OCI-LY7 (cell line): ENCODE results near the gene DCLK1. TPM values are rescaled to one million over a fixed set of nuclear protein-coding genes. Genes with fewer than 3 reads are reported as not detected.

ENCODE experiments used
- BruUV-seq: library from RNA; stranded (reverse); fragments of 400-500 nt; replicated peaks from 2 replicates; lab custom pipeline; 2021; lab: Mats Ljungman, UMichigan
- CTCF ChIA-PET: fragments of 300-600 bp; sonication (Branson Sonifier 250); formaldehyde crosslinking; loops from one replicate; lab custom pipeline; 2022; ENCODE audit warnings: antibody characterized with exemption; ENCODE audit not compliant: unreplicated experiment; lab: Charles Lee
- POLR2A ChIA-PET: fragments of 300-600 bp; sonication (Branson Sonifier 250); formaldehyde crosslinking; loops from one replicate; lab custom pipeline; 2022; ENCODE audit warnings: antibody characterized with exemption; lab: Charles Lee
- DNase-seq: peaks from one replicate; pipeline ENCODE4 v3.0.0-alpha.2; 2015; ENCODE audit warnings: low spot score
- H2AFZ ChIP-seq: fragments of 200-600 bp; sonication (generic), shearing (Covaris generic); 2 replicates; pipeline ENCODE4 v1.6.1; 2014; ENCODE audit warnings: mild to moderate bottlenecking, antibody characterized with exemption, low read length, moderate library complexity
- H3K27ac ChIP-seq: fragments of 200-600 bp; sonication (generic); 2 replicates; pipeline ENCODE4 v1.5.1; 2014; ENCODE audit warnings: mixed run types, low read depth, mild to moderate bottlenecking, moderate library complexity, low read length, inconsistent platforms; ENCODE audit not compliant: poor library complexity, severe bottlenecking
- H3K36me3 ChIP-seq: fragments of 200-600 bp; sonication (generic); 2 replicates; pipeline ENCODE4 v1.6.1; 2014; ENCODE audit warnings: mild to moderate bottlenecking, antibody characterized with exemption, low read length, moderate library complexity, mixed read lengths; ENCODE audit not compliant: insufficient read depth
- H3K4me1 ChIP-seq: fragments of 200-600 bp; sonication (generic); 2 replicates; pipeline ENCODE4 v1.5.1; 2014; ENCODE audit warnings: mild to moderate bottlenecking, low read length; ENCODE audit not compliant: insufficient read depth, poor library complexity, severe bottlenecking
- H3K4me2 ChIP-seq: fragments of 200-600 bp; sonication (generic); 2 replicates; pipeline ENCODE4 v1.6.1; 2014; ENCODE audit warnings: mild to moderate bottlenecking, low read length
- H3K4me3 ChIP-seq: fragments of 200-600 bp; sonication (generic); 2 replicates; pipeline ENCODE4 v1.5.1; 2014; ENCODE audit warnings: mild to moderate bottlenecking, low read depth, low read length; ENCODE audit not compliant: poor library complexity, severe bottlenecking
- H3K79me2 ChIP-seq: fragments of 200-600 bp; sonication (generic); 2 replicates; pipeline ENCODE4 v1.6.1; 2016; ENCODE audit warnings: low read depth, mild to moderate bottlenecking, low read length, moderate library complexity, mixed read lengths; ENCODE audit not compliant: insufficient read depth
- H3K9me2 ChIP-seq: fragments of 200-600 bp; sonication (generic); 2 replicates; pipeline ENCODE4 v1.6.1; 2016; ENCODE audit warnings: mild to moderate bottlenecking, low read length, mixed read lengths; ENCODE audit not compliant: insufficient read depth
- H3K9me3 ChIP-seq: fragments of 200-600 bp; sonication (generic); 2 replicates; pipeline ENCODE4 v1.6.1; 2014; ENCODE audit warnings: mild to moderate bottlenecking, mixed run types, low read length, mixed read lengths
- H4K20me1 ChIP-seq: fragments of 200-600 bp; sonication (generic); 2 replicates; pipeline ENCODE4 v1.6.1; 2014; ENCODE audit warnings: mild to moderate bottlenecking, antibody characterized with exemption, low read length, moderate library complexity, mixed read lengths; ENCODE audit not compliant: insufficient read depth
- CTCF ChIP-seq: fragments of 200-600 bp; sonication (generic); conservative IDR thresholded peaks from 2 replicates; pipeline ENCODE4 v1.5.1; 2014; ENCODE audit warnings: mild to moderate bottlenecking, antibody characterized with exemption, low read length, moderate library complexity, mixed read lengths
- EZH2phosphoT487 ChIP-seq: fragments of 200-600 bp; sonication (generic); IDR thresholded peaks from 2 replicates; pipeline ENCODE4 v1.6.1; 2018; ENCODE audit warnings: low read depth, borderline replicate concordance, mild to moderate bottlenecking, mixed run types, antibody characterized with exemption, low read length, moderate library complexity, mixed read lengths
- intact Hi-C: fragments of 100-400 bp; cut with micrococcal nuclease; formaldehyde crosslinking; loops from one replicate; pipeline ENCODE4 v1.10.0; 2022; ENCODE audit not compliant: unreplicated experiment
- total RNA-seq, 2 experiments: library from RNA; depleted of rRNA in 1 of 2; stranded (reverse); fragments of >200 nt in 1 of 2; shearing (Covaris generic) in 1 of 2; gene quantifications; 2 replicates each; pipeline ENCODE4 v1.2.3, GENCODE V29; 2014 to 2022

Gene DCLK1
- total RNA-seq, 2 experiments from 2014 or later = not detected

- H3K4me2 ChIP-seq = no peak overlapping the region
- H3K79me2 ChIP-seq = no peaks in the 10 kb centered on the region
- H3K4me1 ChIP-seq = no peaks in the 10 kb centered on the region
- no peaks in the 10 kb centered on the region for H3K9me2 ChIP-seq
- H3K36me3 ChIP-seq = no peaks in the 10 kb centered on the region
- BruUV-seq = no TSS peak
- no peak overlapping the region for H2AFZ ChIP-seq
- H3K4me3 ChIP-seq = no peak overlapping the region
- H4K20me1 ChIP-seq = no peaks in the 10 kb centered on the region
- POLR2A ChIA-PET = no interaction called here
- H3K9me3 ChIP-seq = no peaks in the 10 kb centered on the region
- CTCF ChIA-PET = no interaction called here
- H3K27ac ChIP-seq = no peak overlapping the region
- DNase-seq = no peak
- intact Hi-C loops = no loop called here
- no peak for TF ChIP-seq CTCF
- TF ChIP-seq EZH2phosphoT487 = no peak
Observed at GRCh38 chr13:35769812-35770211, 361.4 kb downstream of the DCLK1 start.

- Histone ChIP-seq H3K4me1 (no peaks in the 10 kb centered on the region), H3K4me2 (no peak overlapping the region), H2AFZ (no peak overlapping the region), H3K9me3 (peaks cover 1% of the 10 kb centered on the region; the same call in 1 of the 2 replicates), H4K20me1 (no peaks in the 10 kb centered on the region), H3K36me3 (no peaks in the 10 kb centered on the region), H3K27ac (no peak overlapping the region), H3K9me2 (no peaks in the 10 kb centered on the region), H3K4me3 (no peak overlapping the region), H3K79me2 (no peaks in the 10 kb centered on the region)
- POLR2A ChIA-PET = no interaction called here
- intact Hi-C loops = no loop called here
- CTCF ChIA-PET = no interaction called here
- no TSS peak for BruUV-seq
- TF ChIP-seq EZH2phosphoT487 (no peak), CTCF (no peak)
- DNase-seq = no peak
Observed at GRCh38 chr13:35768551-35768950, 362.6 kb downstream of the DCLK1 start.

- Histone ChIP-seq H3K4me3 (no peak overlapping the region), H3K9me3 (peaks cover 5% of the 10 kb centered on the region; the same call in 1 of the 2 replicates), H3K4me1 (no peaks in the 10 kb centered on the region), H4K20me1 (no peaks in the 10 kb centered on the region), H3K36me3 (no peaks in the 10 kb centered on the region), H3K9me2 (no peaks in the 10 kb centered on the region), H3K4me2 (no peak overlapping the region), H2AFZ (no peak overlapping the region), H3K27ac (no peak overlapping the region), H3K79me2 (no peaks in the 10 kb centered on the region)
- no peak for TF ChIP-seq EZH2phosphoT487
- TF ChIP-seq CTCF = no peak
- no TSS peak for BruUV-seq
- ChIA-PET POLR2A (no interaction called here), CTCF (no interaction called here)
- intact Hi-C loops = no loop called here
- DNase-seq = no peak
Observed at GRCh38 chr13:35768073-35768472, 363.1 kb downstream of the DCLK1 start.
